ENCODE data around the gene FOXP2.

DNA sequence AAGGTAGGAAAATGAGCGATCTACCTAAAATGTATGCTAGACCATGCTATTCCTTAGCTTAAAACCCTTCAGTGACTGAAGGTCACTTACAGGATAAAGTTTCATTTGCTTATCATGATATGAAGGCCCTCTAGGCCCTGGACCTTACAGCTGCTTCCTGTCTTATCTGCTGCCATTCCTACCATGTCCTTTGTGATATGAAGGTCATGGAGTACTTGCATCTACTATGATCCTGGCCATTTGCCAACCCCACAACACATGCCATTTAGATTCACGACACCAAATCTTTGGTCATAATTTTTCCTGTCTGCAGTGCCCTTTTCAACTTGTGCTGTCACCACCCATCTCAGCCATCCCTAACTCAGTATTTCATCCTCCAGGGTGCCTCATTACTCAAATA is 325.5 kb downstream of the FOXP2 start:
- TF ChIP-seq, protein P1, sequence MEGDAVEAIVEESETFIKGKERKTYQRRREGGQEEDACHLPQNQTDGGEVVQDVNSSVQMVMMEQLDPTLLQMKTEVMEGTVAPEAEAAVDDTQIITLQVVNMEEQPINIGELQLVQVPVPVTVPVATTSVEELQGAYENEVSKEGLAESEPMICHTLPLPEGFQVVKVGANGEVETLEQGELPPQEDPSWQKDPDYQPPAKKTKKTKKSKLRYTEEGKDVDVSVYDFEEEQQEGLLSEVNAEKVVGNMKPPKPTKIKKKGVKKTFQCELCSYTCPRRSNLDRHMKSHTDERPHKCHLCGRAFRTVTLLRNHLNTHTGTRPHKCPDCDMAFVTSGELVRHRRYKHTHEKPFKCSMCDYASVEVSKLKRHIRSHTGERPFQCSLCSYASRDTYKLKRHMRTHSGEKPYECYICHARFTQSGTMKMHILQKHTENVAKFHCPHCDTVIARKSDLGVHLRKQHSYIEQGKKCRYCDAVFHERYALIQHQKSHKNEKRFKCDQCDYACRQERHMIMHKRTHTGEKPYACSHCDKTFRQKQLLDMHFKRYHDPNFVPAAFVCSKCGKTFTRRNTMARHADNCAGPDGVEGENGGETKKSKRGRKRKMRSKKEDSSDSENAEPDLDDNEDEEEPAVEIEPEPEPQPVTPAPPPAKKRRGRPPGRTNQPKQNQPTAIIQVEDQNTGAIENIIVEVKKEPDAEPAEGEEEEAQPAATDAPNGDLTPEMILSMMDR (IDR thresholded peaks at IDR 0.05): no peak
- TF ChIP-seq POLR2A (IDR thresholded peaks at IDR 0.05): no peak
